Upper lobe of right lung (tissue), 1 donor: ENCODE data around the gene IFITM2. TPM values are rescaled to one million over a fixed set of nuclear protein-coding genes. Genes with fewer than 3 reads are reported as not detected.

ENCODE experiments used
- ATAC-seq: fragments of 200-7000 bp; cut with Tn5 transposase; one replicate; pipeline ENCODE4 v1.9.1; 2020; ENCODE audit warnings: mild to moderate bottlenecking, moderate library complexity
- DNase-seq: peaks from one replicate; pipeline ENCODE4 v3.0.0-alpha.2; 2020
- H3K27ac ChIP-seq: fragments of 200-600 bp; one replicate; pipeline ENCODE4 v1.8.0; 2022
- H3K27me3 ChIP-seq: fragments of 200-600 bp; one replicate; pipeline ENCODE4 v1.8.0; 2022; ENCODE audit warnings: mild to moderate bottlenecking
- H3K36me3 ChIP-seq: fragments of 200-600 bp; one replicate; pipeline ENCODE4 v1.8.0; 2022
- H3K4me1 ChIP-seq: fragments of 200-600 bp; one replicate; pipeline ENCODE4 v1.8.0; 2022
- H3K4me3 ChIP-seq: fragments of 200-600 bp; one replicate; pipeline ENCODE4 v1.8.0; 2022; ENCODE audit warnings: mild to moderate bottlenecking
- H3K9me3 ChIP-seq: fragments of 200-600 bp; one replicate; pipeline ENCODE4 v1.8.0; 2022
- CTCF ChIP-seq: fragments of 200-600 bp; IDR thresholded peaks from one replicate; pipeline ENCODE4 v1.8.0; 2022; ENCODE audit warnings: antibody characterized with exemption
- intact Hi-C: fragments of 100-400 bp; cut with DNase I; formaldehyde crosslinking; loops from one replicate; pipeline ENCODE4 v1.11.0; 2022
- total RNA-seq: library from RNA; stranded (reverse); fragmentation: NEBNext Ultra II Directional; extraction: Animal tissue kit (Norgen Biotek cat#: 25700); gene quantifications from one replicate; pipeline ENCODE4 v1.2.1, GENCODE V29; 2021
- donor health status: DM: no; HTN: yes; CAD: no; lungs with severe emphysema.

Gene IFITM2
- total RNA-seq, 1 donor from 2014 or later: 521 TPM

- no peaks in the 10 kb centered on the region for H3K9me3 ChIP-seq
- no peak overlapping the region for H3K4me3 ChIP-seq
- no peak for TF ChIP-seq CTCF
- peaks cover 16% of the 10 kb centered on the region for H3K4me1 ChIP-seq
- DNase-seq (no peak), ATAC-seq (peak; percentile 31)
- H3K27ac ChIP-seq: no peak overlapping the region
- intact Hi-C loops: no loop called here
- H3K27me3 ChIP-seq: no peaks in the 10 kb centered on the region
- H3K36me3 ChIP-seq: no peaks in the 10 kb centered on the region
Measured at GRCh38 chr11:334264-334994, 26.8 kb downstream of the IFITM2 start.

- H3K9me3 ChIP-seq: no peaks in the 10 kb centered on the region
- H3K27ac ChIP-seq: peak overlapping the region; percentile 73
- peak; percentile 45 for ATAC-seq
- H3K4me3 ChIP-seq: no peak overlapping the region
- TF ChIP-seq CTCF: no peak
- intact Hi-C loops: no loop called here
- no peak for DNase-seq
- no peaks in the 10 kb centered on the region for H3K27me3 ChIP-seq
- H3K4me1 ChIP-seq: peaks cover 16% of the 10 kb centered on the region
- H3K36me3 ChIP-seq: no peaks in the 10 kb centered on the region
Measured at GRCh38 chr11:335779-336658, 28.4 kb downstream of the IFITM2 start.

GRCh38 chr11:336659-337198 is 29.1 kb downstream of the IFITM2 start:
- Histone ChIP-seq H3K4me1 (peaks cover 16% of the 10 kb centered on the region), H3K27me3 (no peaks in the 10 kb centered on the region), H3K36me3 (no peaks in the 10 kb centered on the region), H3K9me3 (no peaks in the 10 kb centered on the region), H3K27ac (peak overlapping the region; percentile 73), H3K4me3 (no peak overlapping the region)
- intact Hi-C loops: no loop called here
- ATAC-seq (no peak), DNase-seq (no peak)
- TF ChIP-seq CTCF: no peak

GRCh38 chr11:337711-338110 is 30.1 kb downstream of the IFITM2 start:
- intact Hi-C loops: no loop called here
- Histone ChIP-seq H3K9me3 (no peaks in the 10 kb centered on the region), H3K4me1 (peaks cover 22% of the 10 kb centered on the region), H3K4me3 (no peak overlapping the region), H3K36me3 (no peaks in the 10 kb centered on the region), H3K27me3 (no peaks in the 10 kb centered on the region), H3K27ac (no peak overlapping the region)
- ATAC-seq (no peak), DNase-seq (no peak)
- no peak for TF ChIP-seq CTCF

GRCh38 chr11:339963-340362 is 32.3 kb downstream of the IFITM2 start:
- no peak for TF ChIP-seq CTCF
- H3K4me1 ChIP-seq: peaks cover 22% of the 10 kb centered on the region
- intact Hi-C loops: no loop called here

More at GRCh38 chr11:339963-340362, 32.3 kb downstream of the IFITM2 start:
- no peaks in the 10 kb centered on the region for H3K27me3 ChIP-seq
- H3K9me3 ChIP-seq: no peaks in the 10 kb centered on the region
- H3K36me3 ChIP-seq: no peaks in the 10 kb centered on the region
- no peak overlapping the region for H3K27ac ChIP-seq
- DNase-seq: no peak
- no peak overlapping the region for H3K4me3 ChIP-seq
- ATAC-seq: no peak
